Fibroblast of skin of right biceps (primary cell): Measurements from ENCODE around the gene DPH7.
"Not testable (repeated sequence)": the region's sequence is repeated elsewhere in the genome, so short reads cannot be mapped to it uniquely, and the experiment has no call there.

Experiments used
- DNase-seq: peaks from one replicate; pipeline ENCODE4 v3.0.0-alpha.2; 2013

Gene DPH7

GRCh38 chr9:137606005-137606621 lies 27.4 kb upstream of the DPH7 start:
- no peak for DNase-seq

DNA sequence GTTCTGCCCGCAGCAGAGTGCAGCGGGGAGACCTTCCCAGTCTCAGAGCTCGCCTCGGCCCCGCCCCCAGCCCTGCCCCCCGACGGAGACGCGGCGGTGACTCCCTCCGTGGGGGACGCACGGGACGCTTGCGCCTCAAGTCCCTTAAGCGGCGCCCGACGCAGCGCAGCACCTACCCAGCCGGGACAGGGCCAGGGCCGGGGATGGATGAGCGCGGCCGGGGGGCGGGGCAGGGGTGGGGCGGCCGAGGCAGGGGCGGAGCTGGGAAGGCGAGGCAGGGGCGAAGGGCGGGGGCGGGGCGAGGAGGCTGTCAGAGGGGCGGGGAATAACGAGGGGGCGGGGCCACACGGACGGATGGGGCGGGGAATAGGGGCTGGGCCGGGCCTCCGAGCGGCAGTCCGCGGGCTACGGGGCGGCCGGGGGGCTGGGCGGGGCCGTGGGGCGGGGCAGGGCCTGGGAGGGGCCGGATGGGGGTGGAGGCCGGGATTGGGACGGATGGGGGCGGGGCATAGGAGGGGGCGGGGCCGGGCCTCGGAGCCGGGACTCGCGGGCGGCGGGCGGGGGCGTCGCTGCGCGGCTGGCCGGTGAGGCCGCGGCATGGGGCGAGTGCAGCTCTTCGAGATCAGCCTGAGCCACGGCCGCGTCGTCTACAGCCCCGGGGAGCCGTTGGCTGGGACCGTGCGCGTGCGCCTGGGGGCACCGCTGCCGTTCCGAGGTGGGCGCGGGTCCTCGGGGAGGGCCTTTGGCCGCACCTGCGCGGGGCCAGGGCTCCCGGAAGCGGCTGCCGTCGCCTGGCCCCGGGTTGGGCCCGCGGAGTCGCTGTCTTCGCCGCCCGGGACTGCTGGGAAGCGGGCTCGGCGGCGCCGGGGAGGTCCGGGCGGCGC lies 26.6 kb upstream of the DPH7 start, which contains the start of gene ARRDC1:
Gene ARRDC1 (plus strand): TSS at position 566 of the 884 bp plus-strand sequence. CDS start 32 bp downstream, at position 598.
- peak; percentile 90 for DNase-seq

GRCh38 chr9:137604345-137605086 lies 25.8 kb upstream of the DPH7 start:
- DNase-seq = no peak

- no peak for DNase-seq
Observed at GRCh38 chr9:137603879-137604278, 25.2 kb upstream of the DPH7 start.

GRCh38 chr9:137602661-137603060 lies 23.9 kb upstream of the DPH7 start:
- DNase-seq = no peak

DNA sequence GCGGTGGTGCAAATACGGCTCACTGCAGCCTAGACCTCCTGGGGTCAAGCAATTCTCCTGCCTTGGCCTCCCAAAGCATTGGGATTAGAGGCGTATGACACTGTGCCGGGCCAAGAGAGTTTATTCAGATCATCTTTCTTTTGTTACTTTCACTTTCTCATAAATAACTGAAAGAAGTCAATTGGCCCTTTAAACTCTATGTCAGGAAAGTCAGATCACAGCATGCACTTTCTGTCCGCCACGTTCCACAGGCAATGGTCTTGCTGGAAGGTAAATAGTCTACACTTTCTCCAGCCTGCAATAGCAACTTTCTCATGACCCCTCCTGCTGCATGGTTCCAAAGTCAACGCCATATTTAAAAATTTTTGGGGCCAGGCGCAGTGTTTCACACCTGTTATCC lies 20.2 kb upstream of the DPH7 start:
- no peak for DNase-seq

- not testable (repeated sequence) for DNase-seq
Observed at GRCh38 chr9:137596577-137596976, 17.9 kb upstream of the DPH7 start.

- no peak for DNase-seq
Observed at GRCh38 chr9:137593176-137593575, 14.5 kb upstream of the DPH7 start.

DNA sequence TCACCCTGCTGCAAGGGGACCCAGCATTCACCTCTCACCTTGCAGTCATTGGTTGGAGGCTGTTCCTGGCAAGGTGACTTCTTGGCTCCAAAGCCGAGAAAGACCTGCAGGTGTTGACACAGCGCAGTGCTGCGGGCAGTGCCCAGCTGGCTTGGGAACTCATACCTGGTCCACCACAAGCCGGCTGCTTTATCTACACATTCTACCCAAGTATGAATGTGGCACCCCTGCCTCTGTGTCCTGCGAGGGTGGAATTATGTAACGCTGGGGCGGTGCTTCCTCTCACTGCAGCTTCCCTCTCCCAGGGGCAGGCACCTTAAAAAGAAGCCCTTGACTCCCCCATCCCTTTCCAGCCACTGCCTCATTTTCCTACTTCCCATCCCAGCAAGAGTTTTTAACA lies 14.0 kb upstream of the DPH7 start:
- no peak for DNase-seq

- DNase-seq = peak; percentile 90
Observed at GRCh38 chr9:137590469-137591383, 12.0 kb upstream of the DPH7 start, which contains the start of gene ZMYND19. Gene ZMYND19, minus strand, starts transcription at chr9:137590512. Its CDS starts 249 bp downstream, at chr9:137590263.

GRCh38 chr9:137590123-137590468 lies 11.4 kb upstream of the DPH7 start:
- DNase-seq = no peak

GRCh38 chr9:137589441-137590122 lies 10.9 kb upstream of the DPH7 start:
- DNase-seq = no peak

- no peak for DNase-seq
Observed at GRCh38 chr9:137588891-137589290, 10.2 kb upstream of the DPH7 start.

DNA sequence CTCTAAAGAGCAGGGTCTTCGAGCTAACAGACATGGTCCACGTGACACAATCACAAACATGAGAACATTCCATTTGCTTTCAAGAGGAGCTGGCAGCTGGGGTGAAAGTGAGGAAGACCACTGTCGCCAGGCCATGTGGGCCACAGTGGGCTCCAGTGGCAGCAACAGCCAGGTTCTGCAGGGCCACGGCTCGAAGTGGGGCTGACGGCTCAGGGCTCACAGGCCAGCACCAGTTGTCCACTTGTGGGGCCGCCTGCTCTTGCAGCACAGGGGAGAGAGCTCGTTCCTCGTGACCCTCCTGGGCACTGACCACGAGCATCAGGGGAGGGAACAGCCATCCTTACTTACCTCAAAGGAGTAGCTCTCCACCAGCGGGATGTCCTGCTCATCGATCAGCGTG lies 9.6 kb upstream of the DPH7 start:
- no peak for DNase-seq

DNA sequence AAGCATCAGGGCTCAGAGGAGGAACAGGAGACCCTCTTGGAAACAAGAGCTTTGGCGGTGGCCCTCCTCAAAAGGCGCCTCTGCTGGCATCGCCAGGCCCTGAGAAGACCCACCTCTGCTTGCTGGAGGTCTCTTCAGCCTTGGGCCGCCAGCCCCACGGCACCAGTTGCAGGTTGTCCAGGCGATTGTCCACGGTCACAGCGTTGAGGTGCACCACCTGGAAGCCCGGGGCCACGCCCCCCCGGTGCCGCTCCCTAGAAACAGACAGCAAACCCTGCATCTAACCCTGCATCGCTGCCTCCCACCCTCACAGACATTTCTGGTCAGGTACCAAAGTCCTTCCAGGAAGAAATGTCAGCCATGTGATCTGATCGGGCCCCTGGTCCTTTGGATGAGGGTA lies 8.1 kb upstream of the DPH7 start:
- no peak for DNase-seq

DNA sequence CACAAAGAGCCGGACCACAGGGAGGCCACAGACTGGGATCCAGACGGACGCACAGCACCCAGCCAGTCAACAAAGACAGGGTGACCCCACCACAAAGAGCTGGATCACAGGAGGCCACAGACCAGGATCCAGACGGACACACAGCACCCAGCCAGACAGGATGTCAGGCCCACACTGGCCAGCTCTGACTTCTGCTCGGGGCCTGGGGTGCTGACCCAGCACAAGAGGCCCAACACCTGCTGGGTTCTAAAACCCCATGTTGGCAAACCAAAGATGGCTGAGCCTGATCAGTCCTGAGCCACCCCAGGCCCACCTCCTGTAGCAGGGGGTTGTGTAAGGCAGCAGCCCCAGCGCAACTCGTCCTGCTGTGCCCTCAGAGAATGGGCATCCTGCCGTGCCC lies 5.2 kb upstream of the DPH7 start:
- no peak for DNase-seq

DNA sequence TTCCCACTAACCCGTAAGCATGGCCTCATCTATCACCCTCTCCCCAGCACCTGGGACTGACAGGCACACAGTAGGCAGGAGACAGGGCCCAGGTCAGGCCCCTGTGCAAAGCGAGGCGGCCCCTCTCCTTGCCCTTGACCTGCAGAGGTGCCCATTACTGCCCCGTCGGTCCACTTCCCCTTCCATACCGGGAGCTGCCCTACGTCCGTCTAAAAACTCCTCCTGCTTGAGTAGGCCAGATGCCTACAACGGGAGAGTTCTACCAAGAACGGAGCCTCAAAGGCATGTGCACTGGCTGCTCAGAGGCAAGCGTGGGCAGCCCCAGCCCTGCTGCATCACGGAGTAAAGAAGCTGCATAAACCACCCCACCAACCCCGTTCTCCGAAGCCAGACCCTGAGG lies 4.6 kb upstream of the DPH7 start:
- no peak for DNase-seq

GRCh38 chr9:137582286-137582860 lies 3.6 kb upstream of the DPH7 start:
- no peak for DNase-seq

GRCh38 chr9:137581361-137582285 lies 2.9 kb upstream of the DPH7 start:
- DNase-seq = no peak

- no peak for DNase-seq
Observed at GRCh38 chr9:137580954-137581322, 2.2 kb upstream of the DPH7 start.
